CD1c-positive myeloid dendritic cell (primary cell): ENCODE measurements around the gene PRR9.

Experiments
- DNase-seq: peaks from one replicate; pipeline ENCODE4 v3.0.0-alpha.2; 2016; ENCODE audit errors: extremely low spot score

PRR9 gene

DNA sequence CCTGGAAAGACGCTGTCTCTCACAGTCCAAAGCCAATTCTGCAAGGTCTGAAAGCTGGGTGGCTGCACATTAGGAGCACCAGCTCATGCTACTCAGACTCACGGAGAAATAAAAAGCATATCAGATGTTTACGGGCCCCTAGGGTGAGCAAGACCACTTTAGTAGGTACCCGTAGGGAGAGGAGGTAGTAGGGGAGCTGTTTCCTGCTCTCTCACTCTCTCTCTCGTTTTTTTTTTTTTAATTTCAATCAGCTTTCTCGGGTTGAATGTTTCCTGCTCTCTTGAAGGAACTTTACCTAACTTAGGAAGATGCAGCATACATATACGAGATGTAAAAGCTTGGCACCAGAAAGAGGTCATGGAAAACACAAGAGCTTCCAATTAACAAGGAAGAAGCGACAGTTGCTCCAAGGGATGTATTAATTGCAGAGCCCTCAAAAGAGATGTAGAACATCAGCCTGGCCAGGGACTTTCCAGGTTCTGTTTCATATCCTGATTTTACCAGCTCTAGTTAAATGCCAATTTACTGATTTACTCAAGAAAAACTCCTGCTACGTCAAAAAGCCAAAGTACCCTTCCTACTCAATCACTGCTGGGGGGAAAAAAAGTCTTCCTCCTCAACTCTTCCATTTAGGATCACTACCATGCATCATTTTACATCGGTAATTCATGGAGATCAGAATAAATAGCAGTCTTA lies 45.2 kb downstream of the PRR9 start:
- peak; percentile 64 for DNase-seq

DNA sequence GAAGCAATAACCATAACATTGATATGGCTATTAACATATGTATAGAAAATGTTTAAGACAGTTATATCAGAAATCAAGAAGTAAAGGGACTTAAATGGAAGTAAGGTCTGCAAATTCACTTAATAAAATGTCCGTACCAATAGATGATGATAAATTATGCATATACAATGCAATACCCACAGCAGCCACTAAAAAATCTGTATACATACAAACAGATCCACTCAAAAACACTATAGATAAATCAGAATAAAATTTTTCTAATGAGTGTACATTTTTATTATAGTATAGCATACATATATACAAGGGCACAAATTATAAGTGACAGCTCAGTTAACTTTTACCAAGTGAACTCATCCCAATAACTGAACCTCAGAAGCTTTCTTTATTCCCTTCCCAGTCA lies 48.1 kb downstream of the PRR9 start:
- DNase-seq, result no peak
